HG02610 (cell line): Measurements from ENCODE around the gene FAM174B.

Source experiments
- ATAC-seq: cut with Tn5 transposase; IDR thresholded peaks from one replicate; pipeline ENCODE4 v1.9.1; 2021; ENCODE audit warnings: mild to moderate bottlenecking, moderate library complexity; ENCODE audit not compliant: unreplicated experiment

The FAM174B gene

DNA sequence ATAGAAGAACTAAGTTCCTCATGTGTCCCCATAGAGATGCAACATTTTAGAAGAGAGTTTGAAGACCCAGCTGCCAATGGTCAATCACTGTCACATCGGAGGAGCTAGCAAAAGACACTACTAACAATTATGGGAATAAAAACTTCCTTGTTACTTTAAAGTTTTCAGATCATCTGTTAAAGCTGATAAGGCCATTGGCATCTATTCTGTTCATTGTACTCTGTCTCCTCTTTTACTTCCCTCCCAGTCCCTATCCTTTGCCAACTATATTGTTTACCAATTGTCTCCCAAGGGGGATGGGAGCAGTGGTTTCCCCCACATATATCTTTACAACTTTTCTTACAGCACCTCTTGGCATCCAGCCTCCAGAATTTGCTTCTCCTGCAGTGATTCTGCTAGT lies 81.0 kb downstream of the FAM174B start:
- no peak for ATAC-seq

- no peak for ATAC-seq
Measured at GRCh38 chr15:92574161-92574560, 81.4 kb downstream of the FAM174B start.

DNA sequence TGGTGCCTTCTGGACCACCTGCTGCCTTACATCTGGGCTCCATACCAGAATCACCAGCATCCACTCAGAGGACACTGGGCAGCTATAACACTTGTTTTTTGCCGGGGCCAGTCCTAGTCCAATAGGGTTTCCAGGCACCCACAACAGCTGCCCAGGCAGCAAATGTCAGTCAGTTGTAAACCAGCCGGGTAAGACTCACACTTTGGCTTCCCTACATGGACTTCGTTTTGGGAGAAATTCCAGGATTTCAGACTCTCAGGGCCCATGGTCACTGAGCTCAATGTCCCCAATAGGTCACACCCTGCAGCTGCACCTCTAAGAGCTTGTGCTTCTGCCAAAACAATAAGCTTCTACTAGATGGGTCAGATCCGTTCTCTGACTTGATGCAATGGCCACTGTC lies 83.8 kb downstream of the FAM174B start:
- ATAC-seq = no peak

GRCh38 chr15:92570391-92570790 lies 85.2 kb downstream of the FAM174B start:
- no peak for ATAC-seq

DNA sequence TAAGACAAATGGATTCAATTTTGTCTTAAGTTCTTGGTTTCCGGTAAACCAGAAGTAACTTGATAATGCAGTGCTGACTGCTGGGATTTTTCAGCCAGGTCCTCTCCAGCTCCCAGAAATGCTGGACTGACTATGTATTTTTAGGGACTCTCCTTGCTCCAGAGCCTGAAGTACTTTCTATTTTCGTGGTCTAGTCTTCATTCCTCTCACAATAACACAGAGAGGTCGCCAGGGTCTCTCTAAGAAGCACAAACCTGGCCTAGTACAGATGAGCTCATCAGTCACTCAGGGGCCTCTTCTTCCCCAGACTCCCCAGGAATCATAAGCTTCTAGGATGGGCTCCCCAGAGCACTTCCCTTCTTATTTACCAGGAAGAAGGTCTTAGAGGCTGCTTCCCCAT lies 85.8 kb downstream of the FAM174B start:
- no peak for ATAC-seq
